ENCODE data around the gene IL1A. TPM values are rescaled to one million over a fixed set of nuclear protein-coding genes. Genes with fewer than 3 reads are reported as not detected.

The IL1A gene
- total and polyA plus RNA-seq, 3 donors from 2014 or later = 15.8 to 36.5 (median 21.4) TPM

DNA sequence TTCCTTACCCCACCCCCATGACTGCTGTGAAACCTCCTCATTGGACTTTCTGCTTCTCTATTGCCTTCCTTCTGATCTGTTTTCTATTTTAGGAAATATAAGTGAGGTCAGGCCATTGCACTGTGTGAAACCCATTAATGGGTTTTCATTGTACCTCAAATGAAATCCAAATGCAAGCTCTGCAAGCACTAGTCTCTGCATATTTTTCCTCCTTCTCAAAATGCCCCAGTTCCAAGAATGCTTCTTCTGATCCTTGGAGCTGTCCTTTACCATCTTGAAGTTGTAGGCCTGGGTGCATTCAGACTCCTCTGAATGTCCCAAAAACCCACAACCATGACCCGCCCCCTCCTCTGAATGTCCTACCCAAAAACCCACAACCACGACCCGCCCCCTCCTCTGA lies 8.2 kb downstream of the IL1A start:
- no peak for DNase-seq
- 65 to 96% methylated on average over 2 to 3 of the region's 3 CpGs for WGBS, 2 donors
- Histone ChIP-seq H3K27me3 (no peaks in the 10 kb centered on the region), H3K9me3 (no peaks in the 10 kb centered on the region), H3K27ac (no peak overlapping the region), H3K4me1 (peaks cover 4% of the 10 kb centered on the region), H3K4me3 (no peak overlapping the region), H3K36me3 (ENCODE audit: low read depth, missing control alignments) (no peaks in the 10 kb centered on the region)
- intact Hi-C loops (cut with DNase I; ENCODE audit: low total_unique reads) = no loop called here
- no peak for TF ChIP-seq POLR2A (IDR thresholded peaks at IDR 0.05)
- TF ChIP-seq, protein P1, sequence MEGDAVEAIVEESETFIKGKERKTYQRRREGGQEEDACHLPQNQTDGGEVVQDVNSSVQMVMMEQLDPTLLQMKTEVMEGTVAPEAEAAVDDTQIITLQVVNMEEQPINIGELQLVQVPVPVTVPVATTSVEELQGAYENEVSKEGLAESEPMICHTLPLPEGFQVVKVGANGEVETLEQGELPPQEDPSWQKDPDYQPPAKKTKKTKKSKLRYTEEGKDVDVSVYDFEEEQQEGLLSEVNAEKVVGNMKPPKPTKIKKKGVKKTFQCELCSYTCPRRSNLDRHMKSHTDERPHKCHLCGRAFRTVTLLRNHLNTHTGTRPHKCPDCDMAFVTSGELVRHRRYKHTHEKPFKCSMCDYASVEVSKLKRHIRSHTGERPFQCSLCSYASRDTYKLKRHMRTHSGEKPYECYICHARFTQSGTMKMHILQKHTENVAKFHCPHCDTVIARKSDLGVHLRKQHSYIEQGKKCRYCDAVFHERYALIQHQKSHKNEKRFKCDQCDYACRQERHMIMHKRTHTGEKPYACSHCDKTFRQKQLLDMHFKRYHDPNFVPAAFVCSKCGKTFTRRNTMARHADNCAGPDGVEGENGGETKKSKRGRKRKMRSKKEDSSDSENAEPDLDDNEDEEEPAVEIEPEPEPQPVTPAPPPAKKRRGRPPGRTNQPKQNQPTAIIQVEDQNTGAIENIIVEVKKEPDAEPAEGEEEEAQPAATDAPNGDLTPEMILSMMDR (IDR thresholded peaks at IDR 0.05) = no peak

DNA sequence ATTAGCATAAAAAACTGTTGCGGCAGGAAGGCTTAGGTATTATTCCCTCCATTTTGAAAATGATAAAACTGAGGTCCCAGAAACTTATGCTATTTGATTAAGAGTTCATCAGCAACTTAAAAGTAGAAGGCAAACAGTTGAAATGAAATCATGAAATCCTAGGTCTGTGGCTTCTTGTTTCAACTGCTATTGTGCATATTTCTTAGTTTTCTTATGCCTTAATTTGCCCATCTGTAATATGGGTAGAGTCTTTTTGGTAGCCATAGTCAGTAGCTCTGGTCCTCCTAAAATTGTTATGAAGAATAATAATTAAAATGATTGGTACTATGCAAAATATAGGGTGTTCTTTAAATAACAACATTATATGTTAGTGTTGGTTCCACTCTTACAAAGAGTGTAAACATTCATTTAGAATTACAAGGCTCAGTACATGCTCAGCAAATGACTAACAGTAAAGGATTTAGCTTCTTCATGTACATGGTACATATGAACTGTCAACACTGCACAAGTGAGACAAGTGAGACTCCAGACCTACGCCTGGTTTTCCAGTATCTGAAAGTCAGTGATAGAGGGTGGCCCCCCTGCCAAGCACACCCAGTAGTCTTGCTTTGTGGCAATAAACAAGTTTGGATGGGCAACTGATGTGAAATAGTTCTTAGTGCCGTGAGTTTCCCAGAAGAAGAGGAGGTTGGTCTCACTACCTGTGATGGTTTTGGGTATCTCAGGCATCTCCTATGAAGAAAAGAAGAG lies 9.6 kb downstream of the IL1A start:
- no peak for TF ChIP-seq POLR2A (IDR thresholded peaks at IDR 0.05)
- TF ChIP-seq, protein P1 (IDR thresholded peaks at IDR 0.05) = no peak
- Histone ChIP-seq H3K27ac (no peak overlapping the region), H3K4me1 (peaks cover 4% of the 10 kb centered on the region), H3K27me3 (no peaks in the 10 kb centered on the region), H3K36me3 (ENCODE audit: low read depth, missing control alignments) (no peaks in the 10 kb centered on the region), H3K9me3 (no peaks in the 10 kb centered on the region), H3K4me3 (no peak overlapping the region)
- WGBS, 2 donors = 94 to 96% methylated on average over 3 of the region's 3 CpGs
- intact Hi-C loops (cut with DNase I; ENCODE audit: low total_unique reads) = no loop called here
- DNase-seq = no peak

DNA sequence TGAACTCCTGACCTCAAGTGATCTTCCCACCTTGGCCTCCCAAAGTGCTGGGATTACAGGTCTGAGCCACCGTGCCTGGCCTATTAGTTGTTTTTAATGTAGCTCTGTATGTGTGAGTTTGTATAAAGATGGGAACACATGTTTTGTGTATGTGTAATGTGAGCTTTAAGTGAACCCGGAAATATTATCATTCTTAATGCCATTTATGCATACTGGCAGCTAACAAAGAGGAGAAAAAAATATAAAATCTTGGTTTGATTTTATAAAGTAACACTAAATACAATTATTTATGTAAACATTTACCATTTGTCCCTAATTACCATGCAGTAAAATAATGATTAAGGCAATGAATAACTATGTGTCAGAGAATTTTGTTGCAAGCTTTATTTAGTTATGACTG lies 10.7 kb downstream of the IL1A start:
- WGBS, 2 donors = 71 to 82% methylated on average over 2 of the region's 2 CpGs

DNA sequence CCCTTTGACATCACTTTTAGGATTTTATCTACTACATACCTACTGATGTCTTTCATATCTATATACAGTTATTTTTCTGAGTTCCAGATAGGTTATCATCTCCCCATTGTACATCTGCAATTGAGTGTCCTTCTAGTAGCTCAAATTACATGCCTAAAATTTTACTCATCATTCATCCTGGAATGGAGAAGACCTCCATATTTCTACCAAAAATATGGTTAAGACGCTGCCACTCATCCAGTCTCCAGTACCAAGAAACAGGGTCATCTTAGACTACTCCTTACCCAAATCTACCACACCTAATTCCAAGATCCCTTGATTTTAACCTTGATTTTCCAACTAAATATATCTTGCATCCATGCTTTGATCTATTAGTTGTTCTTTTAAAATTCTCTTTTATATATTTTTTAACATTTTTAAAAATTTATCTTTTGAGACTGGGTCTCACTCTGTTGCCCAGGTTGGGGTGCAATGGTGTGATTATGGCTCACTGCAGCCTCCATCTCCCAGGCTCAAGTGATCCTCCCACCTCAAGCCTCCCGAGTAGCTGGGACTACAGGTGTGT lies 11.3 kb downstream of the IL1A start:
- 33 to 63% methylated on average over 2 of the region's 2 CpGs for WGBS, 2 donors
- no peaks in the 10 kb centered on the region for H3K27me3 ChIP-seq

More for the DNA sequence above, 10.7 kb downstream of the IL1A start:
- TF ChIP-seq, protein P1 (IDR thresholded peaks at IDR 0.05) = no peak
- no peak for TF ChIP-seq POLR2A (IDR thresholded peaks at IDR 0.05)
- peaks cover 4% of the 10 kb centered on the region for H3K4me1 ChIP-seq
- intact Hi-C loops (cut with DNase I; ENCODE audit: low total_unique reads) = no loop called here
- H3K36me3 ChIP-seq (ENCODE audit: low read depth, missing control alignments) = no peaks in the 10 kb centered on the region
- H3K27ac ChIP-seq = peak overlapping the region; percentile 5 to 21
- no peak overlapping the region for H3K4me3 ChIP-seq
- DNase-seq = no peak
- no peaks in the 10 kb centered on the region for H3K9me3 ChIP-seq
- H3K27me3 ChIP-seq = no peaks in the 10 kb centered on the region

More for the DNA sequence above, 11.3 kb downstream of the IL1A start:
- Histone ChIP-seq H3K4me3 (no peak overlapping the region), H3K9me3 (no peaks in the 10 kb centered on the region), H3K27ac (peak overlapping the region; percentile 5 to 21), H3K4me1 (peaks cover 4% of the 10 kb centered on the region), H3K36me3 (ENCODE audit: low read depth, missing control alignments) (no peaks in the 10 kb centered on the region)
- no peak for DNase-seq
- intact Hi-C loops (cut with DNase I; ENCODE audit: low total_unique reads) = no loop called here
- TF ChIP-seq POLR2A (IDR thresholded peaks at IDR 0.05) = no peak
- TF ChIP-seq, protein P1 (IDR thresholded peaks at IDR 0.05) = no peak

Measured in testis (tissue), 3 donors.